DOHH2 (cell line): ENCODE data around the gene RPL5.

Source experiments
- CTCF ChIP-seq: fragments of 200-600 bp; sonication (generic); IDR thresholded peaks from one replicate; pipeline ENCODE4 v1.5.1; 2014; ENCODE audit warnings: antibody characterized with exemption, mild to moderate bottlenecking, low read depth, low read length; ENCODE audit not compliant: poor library complexity, severe bottlenecking
- EZH2phosphoT487 ChIP-seq: fragments of 200-600 bp; sonication (generic); IDR thresholded peaks from 2 replicates; pipeline ENCODE4 v1.6.1; 2017; ENCODE audit warnings: borderline replicate concordance, mild to moderate bottlenecking, antibody characterized with exemption, low read length, moderate library complexity, mixed read lengths

- no peak for TF ChIP-seq CTCF
- TF ChIP-seq EZH2phosphoT487: no peak
These were observed 30.8 kb downstream of the RPL5 start for GRCh38 chr1:92862605-92863004.
